HT-29 (cell line): Measurements from ENCODE around the gene ARID1A. TPM values are rescaled to one million over a fixed set of nuclear protein-coding genes. Genes with fewer than 3 reads are reported as not detected.
"Not testable (repeated sequence)": the region's sequence is repeated elsewhere in the genome, so short reads cannot be mapped to it uniquely, and the experiment has no call there.

Source experiments
- DNase-seq: peaks from one replicate; pipeline ENCODE4 v3.0.0-alpha.2; 2015; ENCODE audit warnings: low spot score
- total RNA-seq: library from RNA; depleted of rRNA; stranded (reverse); fragments of >200 nt; shearing (Covaris generic); gene quantifications from 2 replicates; pipeline ENCODE4 v1.2.3, GENCODE V29; 2014

ARID1A gene
- total RNA-seq, 1 experiment from 2014 or later: 37.2 TPM

DNA sequence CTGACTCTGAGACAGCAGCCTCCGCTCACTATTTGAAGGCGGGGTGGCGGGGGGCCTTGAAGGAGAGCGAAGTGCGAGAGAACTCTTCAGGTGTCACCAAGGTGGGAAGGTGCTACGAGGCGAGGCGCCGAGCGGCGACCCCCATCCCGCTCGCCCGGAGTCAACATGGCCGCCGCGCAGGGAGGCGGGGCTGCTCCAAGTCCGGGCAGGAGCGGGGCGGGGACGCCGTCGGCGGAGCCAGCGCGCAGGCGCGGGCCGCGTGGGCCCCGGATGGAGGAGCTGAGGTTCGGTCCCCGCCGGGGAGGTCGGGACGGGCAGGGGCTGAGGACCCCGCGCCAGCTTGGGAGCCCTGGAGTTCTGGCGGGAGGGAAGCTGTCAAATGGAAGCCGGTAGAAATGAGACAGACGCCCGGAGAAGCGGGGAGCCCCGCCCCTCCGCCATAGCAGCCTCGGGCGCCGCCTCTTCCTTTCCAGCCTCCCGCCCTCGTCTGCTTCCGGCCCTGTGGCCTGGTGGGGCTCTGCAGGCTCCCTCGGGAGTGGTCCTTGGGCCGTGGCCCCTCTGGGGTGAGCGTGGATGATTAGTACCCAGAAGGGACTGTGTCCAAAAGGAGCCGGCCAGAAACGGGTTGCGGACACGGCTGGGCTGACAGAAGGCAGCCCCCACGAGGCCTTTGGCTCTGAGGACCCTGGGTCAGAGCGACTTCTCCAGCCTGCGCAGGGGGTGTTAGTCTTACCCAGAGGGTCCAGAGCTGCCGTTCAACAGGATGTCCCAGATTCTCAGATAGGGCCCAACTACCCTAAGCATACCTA lies 92.1 kb downstream of the ARID1A start, which contains the start of gene PIGV:
TSS of gene PIGV (plus strand) at position 245 of the 809 bp plus-strand sequence. CDS start 2,866 bp downstream, outside the sequence.
- DNase-seq: peak; percentile 83

DNA sequence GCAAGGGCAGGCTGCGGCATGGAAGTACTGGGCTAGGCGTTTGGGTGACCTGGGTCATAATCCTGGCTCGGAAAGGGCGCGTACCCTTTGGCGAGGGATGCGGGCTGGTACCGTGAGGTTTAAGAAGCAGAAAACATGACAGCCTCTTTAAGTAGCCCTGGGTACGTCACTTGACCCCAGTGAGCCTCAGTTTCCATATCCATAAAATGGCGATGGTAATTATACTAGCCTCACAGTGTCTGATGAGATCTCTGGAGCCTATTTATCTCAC lies 92.6 kb downstream of the ARID1A start:
- peak; percentile 21 for DNase-seq

DNA sequence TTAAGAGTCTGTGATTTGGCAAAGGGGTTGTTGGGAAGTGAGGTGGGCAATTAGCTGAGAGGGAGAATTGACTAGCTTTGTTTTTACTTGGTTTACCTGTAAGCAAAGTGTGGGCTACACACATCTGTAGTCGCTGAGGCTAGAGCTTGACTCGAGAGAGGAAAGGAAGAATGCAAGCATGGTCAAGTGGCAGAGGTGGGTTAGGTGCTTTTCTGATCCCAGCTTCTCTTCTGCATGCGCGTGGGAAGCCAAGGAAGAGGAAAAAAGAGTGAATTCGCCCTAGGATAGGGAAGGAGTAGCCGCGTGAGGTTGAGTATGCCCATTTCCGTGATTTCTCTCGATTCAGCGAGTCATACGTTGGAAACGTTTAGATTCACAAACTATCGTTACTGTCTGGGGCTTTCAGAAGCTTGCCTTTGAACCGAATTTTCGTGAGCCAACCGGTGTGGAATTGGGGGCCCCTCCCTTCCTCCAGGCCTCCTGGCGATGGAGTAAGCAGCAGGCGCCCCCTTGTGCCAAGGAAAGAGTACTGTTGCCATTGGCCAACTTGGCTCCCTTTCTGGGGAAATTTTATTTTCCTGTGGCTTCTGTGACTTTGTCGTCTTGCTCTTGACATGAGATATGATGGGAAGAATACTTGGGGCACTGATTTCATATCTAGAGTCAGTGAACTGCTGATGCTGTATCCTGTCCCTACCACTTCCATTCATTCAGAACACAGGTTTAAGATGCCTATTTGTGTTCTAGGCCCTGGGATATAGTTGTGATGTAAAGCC lies 93.2 kb downstream of the ARID1A start:
- DNase-seq: peak; percentile 85

DNA sequence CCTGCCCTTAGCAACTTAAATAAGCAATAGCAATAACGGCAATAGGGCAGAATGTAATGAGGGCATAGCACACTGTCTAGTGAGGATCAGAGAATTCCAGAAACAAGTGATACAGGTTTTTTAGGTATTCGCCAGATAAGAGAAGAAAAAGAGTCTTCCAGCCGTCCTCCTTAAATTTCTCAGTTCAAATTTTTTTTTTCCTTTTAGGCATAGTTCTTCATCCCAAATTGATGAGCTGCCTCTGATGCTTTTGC lies 93.7 kb downstream of the ARID1A start:
- DNase-seq: no peak

DNA sequence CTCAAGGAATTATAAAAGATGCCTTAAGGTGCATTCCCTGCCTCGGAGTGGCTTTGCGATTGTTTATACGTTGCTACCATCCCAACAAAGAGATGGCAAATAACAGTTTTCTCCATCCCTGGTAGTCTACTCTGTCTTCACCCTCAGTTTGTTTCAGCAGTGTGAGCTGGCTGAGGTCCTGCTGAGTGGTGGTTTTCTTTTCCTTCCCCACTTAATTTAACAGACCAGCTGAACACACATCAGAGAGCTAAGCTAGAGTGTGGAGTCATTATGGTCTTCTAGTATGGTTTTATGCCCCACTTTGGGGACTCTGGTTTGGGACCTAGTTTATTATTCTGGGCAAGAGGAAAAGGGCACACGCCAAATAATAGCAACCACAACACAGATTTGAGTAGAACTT lies 94.1 kb downstream of the ARID1A start:
- no peak for DNase-seq

DNA sequence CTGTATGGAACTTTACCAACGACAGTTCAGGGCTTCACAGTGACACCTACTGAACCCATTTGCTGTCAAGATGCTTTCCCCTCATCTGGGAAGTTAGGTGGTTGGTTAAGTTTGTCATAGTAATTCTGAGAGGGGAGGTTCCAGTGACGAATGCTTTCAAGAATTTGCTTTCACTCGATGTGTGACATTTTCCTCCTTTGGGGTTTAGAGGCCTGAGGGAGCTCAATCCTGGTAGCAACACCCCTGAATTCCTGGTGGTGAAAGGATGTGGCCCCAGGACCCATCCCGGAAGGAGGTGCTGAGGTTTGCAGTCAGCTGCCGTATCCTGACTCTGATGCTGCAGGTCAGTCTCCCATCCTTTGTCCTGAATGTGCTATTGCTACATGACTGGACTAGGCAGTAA lies 94.7 kb downstream of the ARID1A start:
- no peak for DNase-seq

DNA sequence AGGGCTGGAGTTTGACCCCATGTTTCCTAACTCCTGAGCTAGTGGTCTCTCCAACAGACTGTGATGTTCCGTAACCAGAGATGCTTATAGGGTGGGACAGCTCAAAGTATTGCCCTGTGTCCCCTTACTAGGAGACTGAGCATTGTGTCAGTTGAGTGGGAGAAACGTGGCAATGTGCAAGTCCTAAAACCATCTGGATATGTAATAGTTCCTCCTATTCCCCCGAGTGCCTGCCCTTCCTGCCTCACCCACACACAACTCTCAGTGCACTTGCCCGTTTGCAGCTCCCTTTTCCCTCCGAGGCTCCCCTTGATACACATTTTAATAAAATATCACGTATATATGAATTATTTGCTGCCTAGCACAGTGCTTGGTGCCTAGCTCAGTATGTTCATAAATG lies 95.3 kb downstream of the ARID1A start:
- DNase-seq: no peak

DNA sequence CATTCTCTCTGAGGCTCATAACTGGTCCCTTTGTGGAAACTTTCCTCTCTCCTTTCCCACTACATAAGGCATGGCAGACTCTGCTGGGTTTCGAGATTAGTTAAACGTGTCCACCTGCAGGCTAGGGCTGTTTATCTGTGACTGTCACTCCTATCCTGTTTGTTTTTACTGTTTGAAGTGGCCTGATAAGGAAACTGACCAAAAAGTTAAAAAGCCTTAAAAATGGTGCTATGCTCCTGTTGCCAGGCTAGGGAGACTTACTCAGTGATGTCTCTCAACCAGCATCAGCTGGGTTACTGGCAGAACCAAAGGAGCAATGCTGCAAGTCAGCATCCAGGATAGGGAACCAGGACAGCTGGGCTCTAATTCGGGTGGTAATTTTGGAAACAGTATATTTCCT lies 95.8 kb downstream of the ARID1A start:
- DNase-seq: no peak

DNA sequence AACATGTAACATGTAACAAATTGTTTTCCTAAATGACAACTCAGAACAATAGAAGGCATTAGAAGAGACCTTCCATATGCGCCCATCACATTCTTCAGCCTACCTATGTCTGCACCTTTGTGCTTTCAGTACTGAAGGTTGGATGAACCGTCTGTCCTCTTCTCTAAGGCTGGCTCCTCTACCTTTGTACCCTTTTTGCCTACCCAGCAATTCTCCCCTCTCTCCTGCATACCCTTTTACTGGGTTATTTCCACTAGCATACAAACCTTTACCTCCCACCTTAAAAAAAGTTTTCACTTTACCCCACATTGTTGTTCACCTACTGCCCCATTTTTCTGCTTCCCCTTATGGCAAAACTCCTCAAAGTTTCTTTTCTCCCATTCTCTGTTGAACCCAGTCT lies 97.1 kb downstream of the ARID1A start:
- DNase-seq: no peak

DNA sequence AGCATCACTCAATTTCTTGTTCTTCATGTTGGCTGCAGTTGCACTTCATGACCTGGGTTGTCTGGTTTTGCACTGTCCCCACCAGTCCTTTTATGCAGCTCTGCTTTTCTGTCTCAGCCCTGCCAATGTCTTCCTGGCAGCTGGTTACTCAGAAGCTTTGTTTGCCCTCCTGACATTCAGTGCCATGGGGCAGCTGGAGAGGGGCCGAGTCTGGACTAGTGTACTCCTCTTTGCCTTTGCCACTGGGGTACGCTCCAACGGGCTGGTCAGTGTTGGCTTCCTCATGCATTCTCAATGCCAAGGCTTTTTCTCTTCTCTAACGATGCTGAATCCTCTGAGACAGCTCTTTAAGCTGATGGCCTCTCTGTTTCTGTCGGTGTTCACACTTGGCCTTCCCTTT lies 98.6 kb downstream of the ARID1A start:
- DNase-seq: peak; percentile 25

DNA sequence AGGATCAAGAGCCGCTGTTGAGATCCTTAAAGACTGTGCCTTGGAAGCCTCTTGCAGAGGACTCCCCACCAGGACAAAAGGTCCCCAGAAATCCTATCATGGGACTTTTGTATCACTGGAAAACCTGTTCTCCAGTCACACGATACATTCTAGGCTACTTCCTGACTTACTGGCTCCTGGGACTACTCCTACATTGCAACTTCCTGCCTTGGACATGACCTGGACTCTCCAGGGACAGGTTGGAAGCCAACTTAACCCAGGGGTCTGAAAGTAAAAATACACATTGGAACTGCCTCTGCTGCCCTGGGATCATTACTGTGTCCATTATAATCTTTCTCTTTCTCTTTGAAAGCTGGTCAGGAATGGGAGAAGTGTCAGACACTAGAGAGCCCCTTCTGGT lies 101.8 kb downstream of the ARID1A start:
- no peak for DNase-seq

DNA sequence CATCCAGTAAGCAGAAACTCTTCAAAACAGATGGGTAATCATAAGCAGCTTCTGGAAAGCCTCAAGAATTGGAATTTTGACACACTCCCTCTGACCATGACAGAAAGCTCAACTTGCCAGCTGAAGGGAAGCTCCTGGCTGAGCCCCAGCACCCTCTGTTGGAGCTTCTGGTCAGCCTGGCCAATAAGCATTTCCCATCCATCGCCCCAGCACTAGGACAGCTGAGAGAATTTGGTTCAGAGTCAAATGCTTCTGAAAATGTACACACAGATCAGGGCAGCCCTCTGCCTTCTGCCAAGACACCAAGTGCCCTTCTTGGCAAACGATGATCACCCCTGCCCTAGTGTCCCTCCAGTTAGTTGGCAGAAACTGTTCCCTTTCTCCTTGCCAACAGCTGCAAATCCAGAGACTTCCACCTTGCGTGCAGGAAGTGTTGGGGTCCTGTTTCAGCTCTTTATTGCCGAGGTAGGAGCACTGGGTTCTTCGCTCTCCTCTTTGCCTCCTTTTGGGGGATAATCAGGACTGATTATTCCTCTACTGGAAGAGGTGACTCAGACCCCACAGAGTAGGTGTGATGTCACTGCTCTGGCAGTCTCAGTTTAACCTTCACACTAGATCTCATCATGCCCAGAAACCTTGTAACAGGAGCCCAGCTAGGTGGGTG lies 103.8 kb downstream of the ARID1A start:
- peak; percentile 67 for DNase-seq

DNA sequence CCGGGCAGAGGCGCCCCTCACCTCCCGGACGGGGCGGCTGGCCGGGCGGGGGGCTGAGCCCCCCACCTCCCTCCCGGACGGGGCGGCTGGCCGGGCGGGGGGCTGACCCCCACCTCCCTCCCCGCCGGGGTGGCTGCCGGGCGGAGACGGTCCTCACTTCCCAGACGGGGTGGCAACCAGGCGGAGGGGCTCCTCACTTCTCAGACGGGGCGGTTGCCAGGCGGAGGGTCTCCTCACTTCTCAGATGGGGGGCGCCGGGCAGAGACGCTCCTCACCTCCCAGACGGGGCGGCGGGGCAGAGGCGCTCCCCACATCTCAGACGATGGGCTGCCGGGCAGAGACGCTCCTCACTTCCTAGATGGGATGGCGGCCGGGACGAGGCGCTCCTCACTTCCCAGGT lies 108.1 kb downstream of the ARID1A start:
- DNase-seq: not testable (repeated sequence)

DNA sequence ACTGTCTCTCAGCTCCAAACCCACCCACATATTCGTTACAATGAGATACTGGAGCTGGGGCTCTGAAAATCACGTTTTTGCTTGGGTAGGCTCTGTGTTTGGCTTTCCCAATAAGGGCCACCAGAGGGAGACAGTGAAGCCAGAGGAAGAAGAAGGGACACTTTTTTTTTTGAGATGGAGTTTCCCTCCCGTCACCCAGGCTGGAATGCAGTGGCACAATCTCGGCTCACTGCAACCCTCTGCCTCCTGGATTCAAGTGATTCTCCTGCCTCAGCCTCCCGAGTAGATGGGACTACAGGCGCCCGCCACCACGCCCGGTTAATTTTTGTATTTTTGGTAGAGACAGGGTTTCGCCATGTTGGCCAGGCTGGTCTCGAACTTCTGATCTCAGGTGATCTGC lies 114.3 kb downstream of the ARID1A start:
- peak; percentile 80 for DNase-seq

DNA sequence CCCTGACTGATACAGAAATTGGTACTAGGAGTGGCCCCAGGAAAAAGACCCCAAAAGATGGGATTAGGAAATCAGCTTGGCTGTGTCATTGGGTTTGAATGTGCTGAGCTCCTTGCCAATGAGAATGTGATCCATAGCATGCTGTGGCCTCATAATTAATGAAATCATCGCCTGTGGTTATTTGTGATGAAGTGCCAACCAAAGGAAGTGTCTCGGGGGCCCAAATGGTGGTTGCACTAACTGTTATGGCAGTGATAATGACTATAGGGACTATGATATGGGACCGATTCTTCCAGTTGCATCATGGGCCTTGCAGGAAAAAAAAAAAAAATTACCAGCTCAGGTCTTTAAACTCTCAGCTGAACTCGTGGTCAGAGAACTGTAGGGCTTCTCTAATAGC lies 115.2 kb downstream of the ARID1A start:
- no peak for DNase-seq

DNA sequence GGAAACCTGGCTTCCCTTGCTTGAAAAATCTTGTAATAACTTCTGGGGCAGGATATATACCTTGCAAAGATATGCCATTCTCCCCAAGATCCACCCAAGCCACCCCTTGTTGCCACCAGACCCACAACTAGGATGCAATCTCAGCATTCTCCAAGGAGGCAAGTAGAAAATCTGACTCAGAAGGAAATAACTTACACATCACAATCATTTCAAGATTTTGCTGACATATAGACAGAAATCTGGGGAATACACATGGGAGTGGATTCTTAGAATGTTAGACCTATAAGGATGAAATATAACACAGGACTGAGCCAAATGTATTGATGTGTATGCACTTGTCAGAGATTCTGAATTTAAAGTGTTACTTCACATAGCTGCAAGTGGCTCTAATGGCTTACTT lies 115.9 kb downstream of the ARID1A start:
- no peak for DNase-seq

DNA sequence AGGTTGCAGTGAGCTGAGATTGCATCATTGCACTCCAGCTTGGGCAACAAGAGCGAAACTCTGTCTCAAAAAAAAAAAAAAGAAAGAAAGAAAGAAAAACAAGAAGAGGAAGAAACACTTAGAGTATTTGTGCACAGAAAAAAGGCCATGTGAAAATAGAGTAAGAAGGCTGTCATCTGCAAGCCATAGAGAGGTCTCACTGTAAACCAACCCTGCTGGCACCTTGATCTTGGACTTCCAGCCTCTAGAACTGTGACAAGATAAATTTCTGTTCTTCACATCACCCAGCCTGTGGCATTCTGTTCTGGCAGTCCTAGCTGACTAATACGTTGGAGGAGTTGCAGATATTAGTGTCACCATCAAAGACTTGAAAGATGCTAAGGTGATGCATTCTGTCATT lies 118.6 kb downstream of the ARID1A start:
- DNase-seq: no peak

DNA sequence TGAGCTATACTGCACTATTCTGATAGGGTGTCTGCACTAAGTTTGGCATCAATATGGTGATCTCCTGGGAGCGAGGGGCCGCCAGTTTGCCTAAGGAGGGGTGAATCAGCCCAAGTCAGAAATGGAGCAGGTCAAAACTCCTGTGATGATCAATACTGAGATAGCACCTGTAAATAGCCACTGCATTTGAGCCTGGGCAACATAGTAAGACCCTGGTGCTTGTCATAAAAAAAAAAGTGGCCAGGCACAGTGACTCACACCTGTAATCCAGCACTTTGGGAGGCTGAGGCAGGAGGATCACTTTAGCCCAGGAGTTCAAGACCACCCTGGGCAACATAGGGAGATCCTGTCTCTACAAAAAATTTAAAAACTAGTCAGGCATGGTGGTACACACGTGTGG lies 119.1 kb downstream of the ARID1A start:
- DNase-seq: no peak

DNA sequence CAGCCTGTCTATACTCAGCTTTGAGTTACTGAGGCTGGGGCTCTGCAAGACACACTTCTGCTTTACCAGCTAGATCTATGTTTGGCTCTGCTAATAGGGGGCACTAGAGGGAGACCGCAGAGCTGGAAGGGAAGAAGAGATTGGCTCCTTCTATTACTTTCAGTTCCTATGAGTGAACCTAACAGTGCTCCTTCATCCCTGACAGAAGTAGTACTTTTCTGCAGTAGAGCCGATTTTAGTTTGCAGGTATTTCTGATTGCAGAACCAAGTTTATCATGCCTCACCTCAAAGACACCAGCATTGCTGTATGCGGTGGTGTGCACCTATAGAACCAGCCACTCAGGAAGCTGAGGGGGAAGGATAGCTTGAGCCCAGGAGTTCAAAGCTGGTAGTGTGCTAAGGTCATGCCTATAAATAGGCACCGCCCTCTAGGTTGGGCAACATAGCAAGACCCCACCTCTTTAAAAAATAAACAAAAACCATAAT lies 125.0 kb downstream of the ARID1A start:
- DNase-seq: peak; percentile 33

DNA sequence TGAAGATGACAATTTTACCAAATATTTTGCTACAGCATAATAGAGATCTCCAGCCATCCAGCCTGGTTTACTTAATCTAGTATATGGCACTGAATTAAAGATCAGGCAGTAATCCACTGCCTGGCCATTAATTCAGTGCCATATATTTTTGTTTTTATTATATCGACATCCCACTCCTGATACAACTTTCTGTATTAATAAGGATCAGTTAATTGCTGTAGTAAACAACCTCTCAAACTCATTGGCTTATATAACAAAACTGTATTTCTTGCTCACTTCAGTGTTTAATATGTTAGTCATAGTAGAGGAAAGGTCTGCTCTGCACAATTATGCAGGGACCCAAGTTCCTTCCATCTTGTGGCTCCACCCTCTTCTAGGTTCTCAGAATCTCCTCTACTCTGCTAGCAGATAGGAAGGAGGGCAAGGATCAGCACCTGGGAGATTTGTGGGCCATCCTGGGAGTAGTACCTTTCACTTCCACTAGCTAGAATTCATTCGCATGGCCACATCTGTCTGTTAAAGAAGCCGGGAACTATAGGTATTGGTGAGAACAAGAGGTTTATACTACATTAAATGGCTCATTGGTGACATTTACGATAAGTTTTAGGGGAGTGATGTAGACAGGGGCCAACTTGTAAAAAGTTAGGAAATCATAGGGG lies 127.1 kb downstream of the ARID1A start:
- peak; percentile 48 for DNase-seq

DNA sequence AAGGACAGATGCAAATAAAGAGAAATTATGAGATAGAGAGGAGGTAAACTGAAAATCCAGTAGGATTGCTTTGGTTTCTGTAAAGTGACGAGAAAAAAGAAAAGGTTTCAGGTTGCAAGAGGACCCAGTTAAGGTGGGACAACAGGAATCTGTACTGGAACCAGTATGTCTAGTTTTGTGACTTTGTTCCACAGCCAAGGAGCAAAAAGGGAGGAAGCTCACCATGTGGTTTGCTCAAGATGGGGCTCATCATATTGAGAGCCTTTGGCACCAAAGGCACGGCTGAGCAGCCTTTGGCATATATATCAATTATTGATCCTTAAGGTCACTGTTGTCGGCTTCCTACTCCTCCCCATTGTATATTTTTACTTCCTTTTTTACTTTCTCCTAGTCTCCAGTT lies 128.9 kb downstream of the ARID1A start:
- peak; percentile 90 for DNase-seq
